GM18519 (cell line): Measurements from ENCODE around the gene BCOR.

Experiments
- ATAC-seq: cut with Tn5 transposase; IDR thresholded peaks from one replicate; pipeline ENCODE4 v1.9.1; 2021; ENCODE audit warnings: mild to moderate bottlenecking, moderate library complexity; ENCODE audit not compliant: unreplicated experiment, low FRiP score

Gene BCOR

GRCh38 chrX:40099055-40099958 is 1.5 kb upstream of the BCOR start:
- peak; percentile 52 for ATAC-seq

DNA sequence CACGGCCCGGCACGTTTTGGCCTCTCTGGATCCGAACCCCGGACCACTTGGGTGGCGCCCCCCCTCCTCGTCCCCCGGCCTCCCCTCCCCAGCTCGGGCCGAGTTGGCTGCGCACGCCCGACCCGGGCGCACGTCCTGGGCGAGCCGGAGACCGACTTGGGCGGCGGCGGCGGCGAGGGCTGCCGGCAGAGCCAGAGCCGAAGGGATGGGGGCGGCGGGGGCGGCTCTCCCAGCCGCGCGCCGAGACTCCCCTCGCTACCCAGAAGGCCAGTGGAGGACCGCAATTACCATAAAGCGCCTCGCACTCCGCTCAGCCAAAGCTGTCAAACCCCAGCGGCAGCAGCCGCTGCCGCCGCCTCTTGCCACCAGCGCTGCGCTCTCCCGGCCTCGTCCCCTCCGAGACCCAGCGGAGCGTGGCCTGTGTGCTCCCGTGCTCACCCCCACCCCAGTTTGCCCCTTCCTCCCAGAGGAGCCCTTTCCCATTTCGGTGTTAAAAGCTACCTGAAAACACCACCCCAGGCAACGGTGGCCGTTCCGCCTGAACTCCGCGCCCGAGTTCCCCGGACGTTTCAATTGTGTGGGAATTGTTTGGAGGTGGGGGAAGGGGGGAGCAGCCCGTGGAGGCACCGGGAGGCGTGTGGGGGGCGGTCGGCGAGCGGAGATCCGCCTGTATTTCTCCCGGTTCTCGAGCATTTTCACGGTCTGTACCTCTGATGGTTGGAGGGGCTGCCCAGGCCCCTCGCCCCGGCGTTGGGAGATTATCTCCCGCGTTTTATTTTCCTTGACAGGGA is 701 bp upstream of the BCOR start:
- no peak for ATAC-seq

DNA sequence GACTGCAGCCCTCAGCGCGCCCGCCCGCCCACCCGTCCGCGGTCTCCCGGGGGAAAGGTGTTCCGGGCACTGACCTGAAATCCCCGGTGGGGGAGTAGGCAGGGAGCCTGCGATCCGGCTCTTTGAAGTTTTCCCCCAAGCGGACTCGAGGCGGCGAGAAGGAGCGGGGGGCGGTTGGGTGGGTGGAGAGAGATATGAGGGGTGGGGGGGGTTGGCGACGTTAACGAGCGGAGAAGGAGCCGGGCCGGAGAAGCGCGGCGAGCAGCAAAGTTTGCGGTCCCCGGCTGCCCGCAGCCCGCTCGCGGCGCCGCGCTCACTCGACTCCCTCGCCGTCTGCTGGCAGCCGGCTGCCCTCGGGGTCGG is 636 bp downstream of the BCOR start:
- ATAC-seq: no peak

DNA sequence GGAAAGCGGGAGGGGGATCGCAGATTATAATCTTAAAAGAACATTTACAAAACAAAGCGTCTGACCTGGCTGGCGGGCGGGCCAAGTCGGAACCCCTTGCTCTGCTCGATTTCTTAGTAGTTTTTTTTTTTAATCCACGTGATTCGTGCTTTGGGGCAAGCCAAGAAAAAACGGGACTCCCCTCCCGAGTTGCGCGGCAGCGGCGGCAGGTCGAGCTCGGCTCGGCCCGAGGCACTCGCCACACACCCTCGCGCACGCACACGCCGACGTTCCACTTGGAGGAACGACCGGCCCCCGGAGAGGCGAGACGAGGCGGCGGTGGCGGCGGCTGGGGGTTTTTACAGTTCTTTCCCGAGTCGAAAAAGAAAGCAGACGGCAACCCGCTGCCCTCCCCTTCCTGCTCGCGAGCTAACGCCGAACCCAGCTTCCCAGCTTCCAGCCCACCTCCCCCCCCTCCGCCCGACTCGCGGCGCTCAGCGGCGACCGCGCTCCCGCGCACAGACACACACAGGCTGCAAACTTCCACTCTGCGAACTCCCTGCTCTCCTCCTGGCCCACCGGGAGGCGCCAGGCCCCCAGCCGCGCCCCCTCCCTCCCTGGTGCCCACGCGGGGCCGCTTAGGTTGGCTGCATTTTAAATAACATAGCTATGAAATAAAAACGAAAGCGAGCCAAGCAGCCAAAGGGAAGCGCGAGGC is 1.2 kb downstream of the BCOR start:
- ATAC-seq: no peak

DNA sequence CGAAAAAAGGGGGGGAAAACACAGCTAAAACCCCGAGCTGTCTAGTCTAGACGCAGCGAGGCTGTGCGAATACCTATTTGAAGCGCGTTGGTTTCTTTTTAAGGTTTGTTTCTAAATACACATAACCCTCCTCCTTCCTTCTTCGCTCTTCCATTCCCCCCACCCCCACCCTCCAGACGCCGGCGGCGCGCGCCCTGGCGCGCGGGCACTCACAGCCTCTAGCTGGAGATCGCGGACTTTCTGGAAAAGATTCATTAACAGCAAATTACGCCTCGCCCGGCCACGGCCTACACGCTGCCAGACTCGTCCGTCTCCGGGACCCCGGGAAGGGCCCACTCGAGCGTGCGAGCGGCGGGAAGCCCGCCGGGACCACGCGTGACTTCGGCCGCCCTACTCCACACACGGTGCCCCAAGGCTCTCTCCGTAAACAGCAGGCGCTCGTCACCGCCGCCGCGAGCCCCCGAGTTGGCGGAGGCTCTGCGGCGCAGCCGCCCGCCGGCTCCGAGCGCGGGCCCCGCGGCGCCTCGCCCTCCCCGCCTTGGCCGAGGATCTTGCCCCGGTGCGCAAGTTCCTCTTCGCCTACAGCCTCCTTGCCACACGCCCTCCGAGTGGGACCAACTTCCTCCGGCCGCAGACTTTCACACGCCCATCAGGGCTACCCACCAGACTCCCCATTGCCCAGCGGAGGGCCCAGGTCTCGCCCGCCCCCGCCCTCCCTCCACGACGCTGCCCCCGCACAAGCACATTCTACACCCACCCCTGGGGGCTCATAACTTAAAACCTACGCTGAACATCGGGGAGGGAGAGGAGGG is 2.0 kb downstream of the BCOR start:
- no peak for ATAC-seq

DNA sequence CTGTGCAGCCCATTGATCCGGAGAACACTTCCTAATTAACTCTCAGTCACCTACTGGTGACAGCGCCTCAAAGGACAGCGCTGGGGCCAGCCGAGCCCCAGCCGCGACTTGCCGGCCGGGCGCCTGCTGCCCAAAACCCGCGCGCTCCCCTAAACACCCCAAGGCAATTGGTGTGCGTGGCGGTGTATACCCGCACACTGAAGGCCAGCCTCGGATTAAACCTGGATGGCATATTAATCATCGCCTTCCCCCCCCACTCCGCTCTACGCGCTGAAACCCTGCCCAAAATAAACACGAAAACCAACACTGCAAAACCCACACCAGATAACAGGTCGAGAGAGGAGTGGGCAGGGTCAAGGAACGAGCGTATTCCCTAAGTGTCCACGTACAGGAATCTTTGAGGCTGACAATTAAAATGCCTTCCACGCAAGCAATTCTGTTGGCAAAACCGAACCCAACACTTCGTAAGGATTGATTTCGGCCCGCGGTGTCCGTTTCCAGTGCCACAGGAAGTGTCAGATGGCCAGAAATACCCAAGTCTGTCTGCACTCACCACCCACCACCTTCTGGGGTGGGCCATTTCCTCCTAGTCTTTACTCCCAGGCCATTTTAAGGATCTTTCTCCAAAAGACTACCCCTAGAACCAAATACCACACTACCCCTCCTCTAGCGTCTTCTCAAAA is 2.7 kb downstream of the BCOR start:
- ATAC-seq: no peak

- no peak for ATAC-seq
These were observed 3.5 kb downstream of the BCOR start for GRCh38 chrX:40094041-40094899.

DNA sequence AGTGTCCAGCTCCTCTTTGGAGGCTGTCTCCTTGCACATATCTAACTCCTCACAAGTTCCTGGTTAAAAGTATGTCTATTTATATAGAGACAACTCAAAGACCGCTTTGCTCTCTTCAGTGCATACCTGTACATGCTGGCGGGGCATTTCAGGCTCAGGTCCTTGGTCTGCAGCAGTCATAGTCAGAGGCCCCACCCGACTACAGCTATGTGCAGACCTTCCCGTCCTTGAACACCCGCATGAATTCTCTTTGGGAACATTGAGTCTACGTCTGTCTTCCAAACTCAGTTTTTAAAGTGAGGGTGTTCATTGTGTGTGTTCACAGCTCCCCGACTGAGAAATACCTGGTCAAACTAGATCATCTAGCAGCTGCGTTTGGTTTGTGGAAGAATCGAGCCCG is 4.2 kb downstream of the BCOR start:
- ATAC-seq: no peak

DNA sequence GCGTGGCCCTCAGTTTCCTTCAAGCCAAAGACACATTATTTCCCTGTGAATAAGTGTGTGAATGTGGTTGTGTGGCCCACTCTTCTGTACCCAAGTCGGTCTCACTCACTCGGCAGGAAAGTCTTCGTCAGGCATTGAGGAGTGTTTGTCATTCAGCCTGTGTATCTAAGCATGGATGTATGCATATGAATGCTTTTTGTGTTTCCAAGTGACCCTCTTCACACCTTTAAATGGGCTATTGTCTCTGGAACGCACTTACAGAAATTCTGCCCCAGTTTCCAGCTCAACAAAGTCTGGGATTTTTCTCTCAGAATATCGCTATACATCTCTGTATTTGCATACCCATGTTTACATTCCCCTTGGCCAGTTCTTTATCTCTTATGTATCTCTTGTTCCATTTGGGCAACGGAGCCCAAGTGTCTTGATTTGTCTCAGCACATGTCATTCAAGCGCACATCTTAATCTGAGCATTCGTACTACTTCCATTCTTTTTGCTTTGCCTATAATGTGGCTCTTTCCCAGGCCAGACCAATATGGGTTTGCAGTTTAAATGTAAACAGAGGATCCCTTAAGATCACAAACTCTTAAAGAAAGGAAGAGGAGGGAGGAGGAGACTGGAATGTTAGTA is 4.8 kb downstream of the BCOR start:
- no peak for ATAC-seq

- ATAC-seq: no peak
These were observed 5.9 kb downstream of the BCOR start for GRCh38 chrX:40091691-40092421.

DNA sequence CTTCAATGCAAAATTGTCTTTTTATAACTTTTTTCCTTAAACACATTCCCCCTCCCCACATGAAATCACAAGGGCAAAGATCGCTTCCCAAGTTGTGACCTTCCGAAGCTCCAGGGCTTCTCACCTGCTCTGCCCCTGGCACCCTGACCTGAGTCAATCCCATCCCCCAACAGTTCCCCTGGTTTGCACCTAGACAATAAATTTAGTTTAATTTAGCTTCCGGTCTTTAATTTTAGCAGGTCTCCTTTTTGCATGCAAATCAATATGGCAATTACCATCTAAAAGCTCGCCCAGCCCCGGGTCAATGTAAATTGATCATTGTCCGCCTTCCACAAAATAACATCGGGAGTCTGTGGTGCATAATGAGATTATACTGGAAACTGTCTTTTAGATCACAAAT is 6.8 kb downstream of the BCOR start:
- ATAC-seq: no peak

GRCh38 chrX:40090050-40090804 is 7.5 kb downstream of the BCOR start:
- ATAC-seq: no peak

- no peak for ATAC-seq
These were observed 8.8 kb downstream of the BCOR start for GRCh38 chrX:40088803-40089540.

DNA sequence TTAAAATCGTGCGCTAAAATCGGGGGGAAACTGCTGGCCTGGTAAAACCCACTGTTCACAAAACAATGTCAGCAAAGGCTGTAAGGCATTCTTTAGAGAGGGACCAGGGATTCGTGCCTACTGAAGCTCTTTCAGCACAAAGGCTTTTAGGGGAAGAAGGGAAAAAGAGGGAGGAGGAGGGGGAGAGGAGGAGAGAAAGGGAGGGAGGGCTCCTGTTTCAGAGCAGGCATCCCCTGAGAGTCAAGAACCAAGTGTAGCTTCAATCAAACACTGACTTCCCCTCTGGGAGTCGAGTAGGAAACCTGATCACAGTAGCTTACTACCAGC is 9.5 kb downstream of the BCOR start:
- no peak for ATAC-seq

DNA sequence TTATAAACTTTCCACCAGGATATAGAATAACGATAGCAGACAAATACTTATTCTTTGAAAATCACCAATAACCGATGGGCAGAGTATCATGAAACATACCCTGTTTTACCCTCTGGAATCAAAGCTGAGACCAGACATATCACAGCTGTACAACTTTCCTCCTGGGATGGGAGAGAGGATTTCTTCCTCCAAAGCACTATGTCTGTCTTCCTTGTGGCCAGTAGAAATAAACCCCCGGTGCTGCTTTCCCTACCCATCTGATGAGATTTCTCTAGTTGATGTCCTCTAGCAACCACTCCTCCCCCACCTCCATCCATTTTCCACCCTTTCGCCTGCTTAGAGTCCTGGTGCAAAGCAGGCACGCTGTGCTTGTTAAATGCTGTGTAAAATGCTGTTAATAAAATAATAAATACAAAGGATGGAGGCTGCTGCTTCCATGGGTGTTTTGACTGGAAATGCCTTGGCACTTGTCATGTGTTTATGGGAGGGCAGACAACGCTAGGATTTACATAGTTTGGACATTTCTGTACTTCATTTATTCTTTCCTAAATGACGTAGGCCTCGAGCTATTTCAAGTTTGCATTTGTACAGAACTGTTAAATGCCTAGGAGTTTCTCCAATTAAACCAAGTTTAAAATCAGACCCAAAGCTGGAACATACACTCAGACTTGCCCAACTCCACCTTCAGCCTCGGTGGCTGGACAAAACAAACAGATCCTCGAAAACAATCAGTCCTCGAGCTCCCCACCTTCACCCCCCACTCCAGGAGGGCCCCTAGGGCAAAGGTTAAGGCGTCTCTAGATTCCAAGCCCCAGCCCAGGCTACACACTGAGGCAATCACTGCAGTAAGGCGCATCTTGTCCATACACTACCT is 10.1 kb downstream of the BCOR start:
- ATAC-seq: no peak
